Ishikawa (cell line): Measurements from ENCODE around the gene IFNG-AS1.

Source experiments
- CEBPB ChIP-seq: IDR thresholded peaks from 2 replicates; pipeline ENCODE4 v1.6.1; 2012
- CREB1 ChIP-seq: IDR thresholded peaks from 2 replicates; pipeline ENCODE4 v1.6.1; 2012; ENCODE audit warnings: low read depth
- EP300 ChIP-seq: IDR thresholded peaks from 2 replicates; pipeline ENCODE4 v1.6.1; 2012; ENCODE audit warnings: borderline replicate concordance
- MAX ChIP-seq: IDR thresholded peaks from 2 replicates; pipeline ENCODE4 v1.6.1; 2012
- RAD21 ChIP-seq: IDR thresholded peaks from 2 replicates; pipeline ENCODE4 v1.6.1; 2012; ENCODE audit warnings: low read depth
- TAF1 ChIP-seq: IDR thresholded peaks from 2 replicates; pipeline ENCODE4 v1.6.1; 2012; ENCODE audit warnings: low read depth, mild to moderate bottlenecking
- TCF12 ChIP-seq: IDR thresholded peaks from 2 replicates; pipeline ENCODE4 v1.6.1; 2012; ENCODE audit warnings: low read depth
- TEAD4 ChIP-seq: IDR thresholded peaks from 2 replicates; pipeline ENCODE4 v1.6.1; 2012
- YY1 ChIP-seq: IDR thresholded peaks from 2 replicates; pipeline ENCODE4 v1.6.1; 2012; ENCODE audit warnings: low read depth
- TF ChIP-seq, protein P1 (sequence below): IDR thresholded peaks from 2 replicates; pipeline ENCODE4 v1.6.1; 2012; ENCODE audit warnings: low read depth, mild to moderate bottlenecking
- TF ChIP-seq, protein P2 (sequence below): IDR thresholded peaks from 2 replicates; pipeline ENCODE4 v1.6.1; 2012

GRCh38 chr12:68063900-68064590 is 74.8 kb downstream of the IFNG-AS1 start:
- TF ChIP-seq EP300 (no peak), RAD21 (no peak), CEBPB (no peak), TAF1 (no peak), MAX (no peak), YY1 (no peak), TCF12 (no peak), CREB1 (no peak), TEAD4 (no peak)
- TF ChIP-seq, protein P1, sequence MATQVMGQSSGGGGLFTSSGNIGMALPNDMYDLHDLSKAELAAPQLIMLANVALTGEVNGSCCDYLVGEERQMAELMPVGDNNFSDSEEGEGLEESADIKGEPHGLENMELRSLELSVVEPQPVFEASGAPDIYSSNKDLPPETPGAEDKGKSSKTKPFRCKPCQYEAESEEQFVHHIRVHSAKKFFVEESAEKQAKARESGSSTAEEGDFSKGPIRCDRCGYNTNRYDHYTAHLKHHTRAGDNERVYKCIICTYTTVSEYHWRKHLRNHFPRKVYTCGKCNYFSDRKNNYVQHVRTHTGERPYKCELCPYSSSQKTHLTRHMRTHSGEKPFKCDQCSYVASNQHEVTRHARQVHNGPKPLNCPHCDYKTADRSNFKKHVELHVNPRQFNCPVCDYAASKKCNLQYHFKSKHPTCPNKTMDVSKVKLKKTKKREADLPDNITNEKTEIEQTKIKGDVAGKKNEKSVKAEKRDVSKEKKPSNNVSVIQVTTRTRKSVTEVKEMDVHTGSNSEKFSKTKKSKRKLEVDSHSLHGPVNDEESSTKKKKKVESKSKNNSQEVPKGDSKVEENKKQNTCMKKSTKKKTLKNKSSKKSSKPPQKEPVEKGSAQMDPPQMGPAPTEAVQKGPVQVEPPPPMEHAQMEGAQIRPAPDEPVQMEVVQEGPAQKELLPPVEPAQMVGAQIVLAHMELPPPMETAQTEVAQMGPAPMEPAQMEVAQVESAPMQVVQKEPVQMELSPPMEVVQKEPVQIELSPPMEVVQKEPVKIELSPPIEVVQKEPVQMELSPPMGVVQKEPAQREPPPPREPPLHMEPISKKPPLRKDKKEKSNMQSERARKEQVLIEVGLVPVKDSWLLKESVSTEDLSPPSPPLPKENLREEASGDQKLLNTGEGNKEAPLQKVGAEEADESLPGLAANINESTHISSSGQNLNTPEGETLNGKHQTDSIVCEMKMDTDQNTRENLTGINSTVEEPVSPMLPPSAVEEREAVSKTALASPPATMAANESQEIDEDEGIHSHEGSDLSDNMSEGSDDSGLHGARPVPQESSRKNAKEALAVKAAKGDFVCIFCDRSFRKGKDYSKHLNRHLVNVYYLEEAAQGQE, result no peak
- TF ChIP-seq, protein P2, sequence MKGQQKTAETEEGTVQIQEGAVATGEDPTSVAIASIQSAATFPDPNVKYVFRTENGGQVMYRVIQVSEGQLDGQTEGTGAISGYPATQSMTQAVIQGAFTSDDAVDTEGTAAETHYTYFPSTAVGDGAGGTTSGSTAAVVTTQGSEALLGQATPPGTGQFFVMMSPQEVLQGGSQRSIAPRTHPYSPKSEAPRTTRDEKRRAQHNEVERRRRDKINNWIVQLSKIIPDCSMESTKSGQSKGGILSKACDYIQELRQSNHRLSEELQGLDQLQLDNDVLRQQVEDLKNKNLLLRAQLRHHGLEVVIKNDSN, result no peak
